ENCODE data around the gene CAPN7.

The CAPN7 gene

DNA sequence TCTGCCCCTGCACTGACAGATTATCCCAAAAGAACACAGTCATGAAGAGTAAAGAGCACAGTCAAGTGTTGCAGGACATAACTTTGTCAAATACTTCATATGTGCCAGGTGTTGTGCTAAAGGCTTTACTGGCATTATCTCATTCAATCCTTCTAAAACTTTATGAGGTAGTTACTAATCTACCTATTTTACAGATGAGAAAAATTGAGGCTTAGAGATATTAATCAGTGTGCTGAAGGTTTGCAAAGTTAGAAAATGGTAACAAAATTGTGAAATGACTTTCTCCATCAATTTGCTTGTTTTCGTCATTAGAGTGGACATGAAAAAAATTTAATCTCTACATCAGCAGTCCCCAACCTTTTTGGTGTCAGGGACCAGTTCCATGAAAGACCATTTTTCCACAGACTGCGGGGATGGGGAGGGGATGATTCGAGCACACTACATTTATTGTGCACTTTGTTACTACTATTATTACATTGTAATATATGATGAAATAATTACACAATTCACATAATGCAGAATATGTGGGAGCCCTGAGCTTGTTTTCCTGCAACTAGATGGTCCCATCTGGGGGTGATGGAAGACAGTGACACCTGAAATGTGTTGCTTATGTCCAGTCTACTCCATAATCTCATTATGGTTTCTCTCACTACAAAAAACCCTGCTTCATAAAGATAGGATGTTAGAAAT is 8.6 kb upstream of the CAPN7 start:
- DNase-seq (ENCODE audit: low read depth, low spot score) = no peak
- no peak overlapping the region for H3K4me3 ChIP-seq (ENCODE audit: low read length)

DNA sequence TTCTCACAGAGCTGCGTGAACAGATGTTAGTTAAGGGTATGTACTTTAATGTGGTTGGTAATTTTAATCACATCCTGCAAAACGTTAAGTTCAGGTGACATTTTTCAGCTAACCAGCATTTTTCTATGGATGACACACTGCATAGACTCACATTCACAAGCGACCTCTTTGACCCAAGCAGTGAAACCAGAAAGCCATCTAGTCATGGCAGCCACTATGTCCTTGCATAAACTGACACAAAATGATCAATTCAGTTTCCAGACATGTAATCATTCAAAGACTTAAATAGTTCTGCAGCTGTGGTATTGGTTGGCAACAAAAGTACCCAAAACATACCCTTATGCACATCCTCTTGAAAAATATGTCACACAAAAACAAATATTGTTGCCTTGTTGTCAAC is 7.4 kb upstream of the CAPN7 start:
- no peak for DNase-seq (ENCODE audit: low read depth, low spot score)
- no peak overlapping the region for H3K4me3 ChIP-seq (ENCODE audit: low read length)

DNA sequence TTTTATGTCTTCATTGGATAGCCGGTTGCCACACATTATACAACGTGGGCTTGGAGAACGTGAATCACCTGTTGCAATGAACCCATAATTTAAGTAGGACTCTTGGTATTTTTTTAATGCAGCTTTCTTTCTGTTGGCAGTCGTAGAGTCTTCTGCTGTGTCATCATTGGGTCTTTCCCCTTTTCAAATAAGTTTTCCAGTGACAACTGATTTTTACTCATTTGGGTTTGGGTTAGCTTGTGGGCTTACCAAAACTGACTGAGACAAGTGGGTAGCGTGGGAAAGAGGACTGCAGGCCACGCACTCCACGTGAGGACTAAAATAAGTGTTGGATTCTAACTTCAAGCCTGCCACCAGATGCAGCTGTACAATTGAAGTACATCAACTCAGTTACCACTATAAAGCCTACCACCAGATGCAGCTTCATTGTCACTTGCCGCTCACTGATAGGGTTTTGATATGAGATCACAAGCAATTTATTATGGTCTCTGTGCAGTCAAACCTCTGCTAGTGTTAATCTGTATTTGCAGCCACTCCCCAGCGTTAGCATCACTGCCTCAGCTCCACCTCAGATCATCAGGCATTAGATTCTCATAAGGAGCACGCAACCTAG is 6.4 kb upstream of the CAPN7 start:
- no peak overlapping the region for H3K4me3 ChIP-seq (ENCODE audit: low read length)
- DNase-seq (ENCODE audit: low read depth, low spot score) = peak; percentile 80

DNA sequence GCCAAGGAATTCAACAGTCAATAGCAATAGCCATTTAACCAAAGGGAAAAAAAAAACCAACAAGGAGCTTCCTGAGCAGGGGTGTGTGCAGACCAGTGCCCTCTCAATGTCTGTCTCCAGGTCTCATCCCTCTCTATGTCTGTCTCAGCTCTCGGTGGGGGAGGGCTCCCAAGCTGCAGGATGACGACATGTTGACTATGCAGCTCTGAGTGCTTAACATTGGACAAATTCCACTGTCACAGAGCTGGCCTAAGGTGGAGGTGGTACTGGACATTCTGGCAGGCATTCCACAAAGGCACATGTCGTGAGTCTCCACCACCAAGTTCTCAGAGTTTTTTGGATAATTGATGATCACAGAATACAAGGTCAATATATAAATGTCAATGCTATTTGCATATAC is 2.0 kb upstream of the CAPN7 start:
- DNase-seq (ENCODE audit: low read depth, low spot score) = no peak

GRCh38 chr3:15205482-15205933 is 538 bp upstream of the CAPN7 start:
- peak overlapping the region; percentile 70 for H3K4me3 ChIP-seq (ENCODE audit: low read length)
- no peak for DNase-seq (ENCODE audit: low read depth, low spot score)

More for the DNA sequence above, 2.0 kb upstream of the CAPN7 start:
- no peak overlapping the region for H3K4me3 ChIP-seq (ENCODE audit: low read length)

DNA sequence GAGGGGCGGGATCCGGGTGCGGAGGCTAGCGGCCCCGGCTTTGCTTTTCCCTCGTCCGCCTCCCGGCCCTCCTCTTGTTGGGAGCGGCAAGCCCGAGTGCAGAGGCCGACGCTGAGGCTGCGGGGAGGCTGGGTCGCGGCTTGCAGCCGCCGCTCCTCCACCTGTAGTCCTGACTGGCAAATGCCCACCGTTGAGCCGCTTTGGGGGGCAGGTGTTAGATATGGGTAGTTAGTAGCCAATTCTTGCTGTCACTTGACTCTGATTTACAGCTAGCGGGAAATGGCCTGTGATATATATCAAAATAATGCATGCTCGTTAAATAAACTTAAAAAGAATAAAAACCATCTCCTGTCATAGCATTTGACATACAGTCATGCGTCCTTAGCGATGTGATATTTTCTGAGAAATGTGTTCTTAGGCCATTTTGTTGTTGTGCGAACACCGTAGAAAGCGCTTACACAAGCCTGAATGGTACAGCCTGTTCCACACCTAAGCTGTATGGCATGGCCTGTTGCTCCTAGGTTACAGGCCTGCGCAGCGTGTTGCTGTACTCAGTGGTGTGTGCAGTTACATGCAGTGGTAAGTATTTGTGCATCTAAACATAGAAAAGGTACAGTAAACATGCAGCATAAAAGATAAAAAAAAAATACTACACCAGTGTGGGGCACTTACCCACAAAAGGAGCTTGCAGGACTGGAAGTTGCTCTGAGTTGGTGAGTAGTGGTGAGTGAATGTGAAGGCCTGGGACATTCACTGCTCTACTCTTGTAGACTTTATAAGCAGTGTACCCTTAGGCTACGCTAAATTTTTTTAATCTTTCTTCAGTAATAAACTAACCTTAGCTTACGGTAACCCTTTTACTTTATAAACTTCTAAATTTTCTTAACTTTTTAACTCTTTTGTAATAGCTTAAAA is 873 bp downstream of the CAPN7 start:
- peak overlapping the region; percentile 81 for H3K4me3 ChIP-seq (ENCODE audit: low read length)
- no peak for DNase-seq (ENCODE audit: low read depth, low spot score)

- no peak for DNase-seq (ENCODE audit: low read depth, low spot score)
- H3K4me3 ChIP-seq (ENCODE audit: low read length) = no peak overlapping the region
Measured at GRCh38 chr3:15207836-15208504, 1.9 kb downstream of the CAPN7 start.

GRCh38 chr3:15211937-15212336 is 5.9 kb downstream of the CAPN7 start:
- no peak overlapping the region for H3K4me3 ChIP-seq (ENCODE audit: low read length)
- no peak for DNase-seq (ENCODE audit: low read depth, low spot score)

DNA sequence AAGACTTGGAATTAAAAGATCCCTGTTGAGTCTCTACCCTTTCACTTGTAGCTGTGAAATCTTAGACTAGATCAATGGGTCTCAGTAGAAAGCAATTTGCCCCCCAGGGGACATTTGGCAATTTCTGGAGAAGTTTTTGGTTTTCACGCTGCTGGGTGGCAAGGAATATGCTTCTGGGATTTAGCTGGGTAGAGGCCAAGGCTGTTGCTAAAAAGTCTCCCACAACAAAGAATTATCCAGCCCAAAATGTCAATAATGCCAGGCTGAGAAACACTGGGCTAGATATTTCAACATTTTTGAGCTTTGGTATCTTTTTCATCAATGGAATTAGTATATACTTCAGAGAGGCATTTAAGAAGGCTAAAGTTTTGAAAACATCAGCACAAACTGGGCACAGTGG is 8.7 kb downstream of the CAPN7 start:
- no peak for DNase-seq (ENCODE audit: low read depth, low spot score)
- no peak overlapping the region for H3K4me3 ChIP-seq (ENCODE audit: low read length)

DNA sequence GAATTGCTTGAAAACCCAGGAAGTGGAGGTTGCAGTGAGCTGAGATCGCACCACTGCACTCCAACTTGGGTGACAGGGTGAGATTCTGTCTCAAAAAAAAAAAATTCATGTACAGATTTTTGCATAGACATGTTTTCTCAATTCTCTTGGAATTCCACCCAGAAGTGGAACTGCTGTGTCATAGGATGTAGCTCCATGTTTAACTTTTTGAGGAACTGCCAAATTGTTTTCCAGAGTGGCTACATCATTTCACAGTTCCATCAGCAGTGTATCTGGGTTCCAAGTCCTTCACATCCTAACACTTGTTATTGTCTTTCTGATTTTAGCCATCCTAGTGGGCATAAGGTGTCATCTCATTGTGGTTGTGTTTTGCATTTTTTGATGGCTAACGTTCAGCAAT is 9.9 kb downstream of the CAPN7 start:
- DNase-seq (ENCODE audit: low read depth, low spot score) = no peak
- no peak overlapping the region for H3K4me3 ChIP-seq (ENCODE audit: low read length)

DNA sequence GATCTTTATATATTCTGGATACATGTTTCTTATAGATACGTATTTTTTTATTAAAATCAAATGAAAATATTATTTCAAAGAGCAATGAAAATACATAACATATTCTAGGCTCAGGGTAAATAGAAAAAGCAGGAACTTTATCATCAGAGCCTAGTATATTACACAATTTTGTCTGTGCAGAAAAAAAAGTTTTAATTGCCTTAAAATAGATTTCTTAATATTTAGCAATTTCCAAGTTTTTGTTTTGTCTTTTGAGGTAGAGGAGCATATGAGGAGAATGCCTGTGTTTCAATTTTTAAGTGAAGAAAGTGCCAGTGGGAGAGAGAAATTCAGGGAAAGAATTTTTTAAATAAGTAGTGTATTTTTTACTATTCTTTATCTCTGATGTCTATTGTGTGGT is 10.5 kb downstream of the CAPN7 start:
- no peak for DNase-seq (ENCODE audit: low read depth, low spot score)
- H3K4me3 ChIP-seq (ENCODE audit: low read length) = no peak overlapping the region

DNA sequence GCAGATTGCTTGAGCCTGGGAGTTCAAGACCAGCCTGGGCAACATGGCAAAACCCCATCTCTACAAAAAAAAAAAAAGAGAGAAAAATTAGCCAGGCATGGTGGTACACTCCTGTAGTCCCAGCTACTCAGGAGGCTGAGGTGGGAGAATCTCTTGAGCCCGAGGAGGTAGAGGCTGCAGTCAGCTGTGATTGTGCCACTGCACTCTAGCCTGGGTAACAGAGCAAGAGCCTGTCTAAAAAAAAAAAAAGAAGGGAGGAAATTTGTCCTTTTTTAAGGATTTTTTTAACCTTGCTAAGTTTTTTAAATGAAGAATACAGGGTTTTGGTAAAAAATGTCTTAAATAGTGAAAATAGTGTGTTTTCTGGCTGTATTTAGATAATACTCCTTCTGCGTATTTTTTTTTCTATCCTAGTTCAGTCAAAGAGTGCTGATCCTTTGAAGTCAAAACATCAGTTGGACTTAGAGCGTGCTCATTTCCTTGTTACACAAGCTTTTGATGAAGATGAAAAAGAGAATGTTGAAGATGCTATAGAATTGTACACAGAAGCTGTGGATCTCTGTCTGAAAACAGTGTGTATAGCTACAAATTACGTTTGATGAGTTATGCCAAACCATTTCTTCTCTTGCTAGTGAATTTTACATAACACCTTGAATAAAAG is 11.1 kb downstream of the CAPN7 start:
- no peak overlapping the region for H3K4me3 ChIP-seq (ENCODE audit: low read length)
- DNase-seq (ENCODE audit: low read depth, low spot score) = peak; percentile 69

- no peak for DNase-seq (ENCODE audit: low read depth, low spot score)
- H3K4me3 ChIP-seq (ENCODE audit: low read length) = no peak overlapping the region
Measured at GRCh38 chr3:15217841-15218267, 11.8 kb downstream of the CAPN7 start.

DNA sequence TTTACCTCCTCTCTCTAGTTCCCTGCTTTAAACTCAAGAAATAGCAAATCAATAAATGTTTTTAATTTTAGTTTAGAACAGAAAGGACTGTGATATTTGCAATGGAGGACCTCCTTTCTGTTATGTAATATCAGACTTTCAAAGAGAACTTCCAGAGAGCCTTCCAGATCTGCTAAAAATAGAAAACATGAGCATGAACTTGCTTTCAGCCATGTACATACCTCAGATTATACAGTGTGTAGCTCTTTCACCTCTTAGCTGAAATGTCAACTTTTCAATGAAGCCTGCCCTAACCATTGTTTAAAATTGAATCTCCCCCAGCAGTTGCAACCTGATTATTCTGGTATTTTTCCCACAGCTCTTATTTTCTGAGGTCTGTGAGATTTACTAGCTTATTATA is 12.6 kb downstream of the CAPN7 start:
- DNase-seq (ENCODE audit: low read depth, low spot score) = no peak
- no peak overlapping the region for H3K4me3 ChIP-seq (ENCODE audit: low read length)

- no peak for DNase-seq (ENCODE audit: low read depth, low spot score)
Measured at GRCh38 chr3:15220056-15220455, 14.0 kb downstream of the CAPN7 start.

DNA sequence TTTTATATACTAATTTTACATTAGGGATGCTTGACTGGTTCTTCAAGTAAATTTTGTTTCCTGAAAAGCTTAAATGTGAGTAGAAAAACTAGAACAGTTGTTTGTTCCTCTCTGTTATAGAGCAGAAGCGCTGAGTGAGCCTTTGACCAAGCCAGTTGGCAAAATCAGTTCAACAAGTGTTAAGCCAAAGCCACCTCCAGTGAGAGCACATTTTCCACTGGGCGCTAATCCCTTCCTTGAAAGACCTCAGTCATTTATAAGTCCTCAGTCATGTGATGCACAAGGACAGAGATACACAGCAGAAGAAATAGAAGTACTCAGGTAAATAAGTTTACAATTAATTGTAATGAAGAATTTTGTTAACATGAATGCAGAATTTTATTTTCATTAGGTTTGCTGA is 14.6 kb downstream of the CAPN7 start:
- no peak for DNase-seq (ENCODE audit: low read depth, low spot score)
- no peak overlapping the region for H3K4me3 ChIP-seq (ENCODE audit: low read length)

More at GRCh38 chr3:15220056-15220455, 14.0 kb downstream of the CAPN7 start:
- H3K4me3 ChIP-seq (ENCODE audit: low read length) = no peak overlapping the region

DNA sequence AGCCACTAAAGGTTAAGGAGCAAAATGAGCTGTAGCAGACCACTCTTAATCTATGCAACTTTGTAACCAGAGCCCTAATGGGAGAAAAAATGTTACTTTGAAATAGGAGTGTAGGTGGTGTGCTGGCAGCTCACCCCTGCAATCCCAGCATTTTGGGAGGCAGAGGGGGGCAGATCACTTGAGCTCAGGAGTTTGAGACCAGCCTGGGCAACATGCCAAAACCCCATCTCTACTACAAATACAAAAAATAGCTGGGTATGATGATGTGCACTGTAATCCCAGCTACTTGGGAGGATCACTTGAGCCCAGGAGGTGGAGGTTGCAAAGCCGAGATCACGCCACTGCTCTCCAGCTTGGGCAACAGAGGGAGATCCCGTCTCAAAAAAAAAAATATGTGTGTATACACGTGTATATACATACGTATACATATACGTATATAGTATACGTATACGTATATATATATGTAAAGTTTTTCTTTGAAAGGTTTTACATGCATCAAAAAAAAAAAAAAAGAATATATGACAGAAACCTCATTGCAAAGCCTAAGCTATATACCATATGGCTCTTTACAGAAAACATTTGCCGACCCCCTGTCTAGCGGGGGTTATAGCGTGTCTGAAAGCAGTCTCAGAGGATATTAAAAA is 15.7 kb downstream of the CAPN7 start:
- no peak for DNase-seq (ENCODE audit: low read depth, low spot score)
- H3K4me3 ChIP-seq (ENCODE audit: low read length) = no peak overlapping the region

Measured in Jurkat, Clone E6-1 (cell line).